GM19328 (cell line): ENCODE data around the gene KNTC1.
"Not testable (repeated sequence)": the region's sequence is repeated elsewhere in the genome, so short reads cannot be mapped to it uniquely, and the experiment has no call there.

Experiments used
- ATAC-seq: cut with Tn5 transposase; IDR thresholded peaks from one replicate; pipeline ENCODE4 v1.9.1; 2021; ENCODE audit warnings: mild to moderate bottlenecking, moderate library complexity; ENCODE audit not compliant: unreplicated experiment

KNTC1 gene

DNA sequence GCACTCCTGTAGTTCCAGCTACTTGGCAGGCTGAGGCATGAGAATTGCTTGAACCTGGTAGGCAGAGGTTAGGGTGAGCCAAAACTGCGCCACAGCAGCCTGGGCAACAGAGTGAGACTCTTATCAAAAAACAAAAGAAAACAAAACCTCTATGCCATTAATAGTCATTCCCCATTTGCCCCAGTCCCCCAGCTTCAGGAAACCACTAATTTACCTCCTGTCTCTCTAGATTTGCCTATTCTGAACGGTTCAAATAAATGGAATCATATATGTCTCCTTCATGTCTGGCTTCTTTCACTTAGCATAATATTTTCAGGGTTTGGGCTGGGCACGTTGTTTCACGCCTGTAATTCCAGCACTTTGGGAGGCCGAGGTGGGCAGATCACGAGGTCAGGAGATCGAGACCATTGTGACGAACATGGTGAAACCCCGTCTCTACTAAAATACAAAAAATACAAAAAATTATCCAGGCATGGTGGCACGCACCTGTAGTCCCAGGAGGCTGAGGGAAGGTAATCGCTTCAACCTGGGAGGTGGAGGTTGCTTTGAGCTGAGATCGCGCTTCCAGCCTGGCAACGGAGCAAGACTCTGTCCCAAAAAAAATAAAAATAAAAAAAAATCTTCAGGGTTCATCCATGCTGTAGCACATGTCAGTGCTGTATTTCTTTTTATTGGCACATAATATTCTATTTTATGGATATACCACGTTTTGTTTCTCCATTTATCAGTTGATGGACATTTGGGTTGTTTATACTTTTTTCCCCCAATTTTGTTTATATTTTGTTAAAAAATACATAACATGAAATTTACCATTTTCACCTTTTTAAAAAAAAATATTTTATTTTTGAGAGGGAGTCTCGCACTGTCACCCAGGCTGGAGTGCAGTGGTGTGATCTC is 31.9 kb downstream of the KNTC1 start:
- ATAC-seq = no peak

DNA sequence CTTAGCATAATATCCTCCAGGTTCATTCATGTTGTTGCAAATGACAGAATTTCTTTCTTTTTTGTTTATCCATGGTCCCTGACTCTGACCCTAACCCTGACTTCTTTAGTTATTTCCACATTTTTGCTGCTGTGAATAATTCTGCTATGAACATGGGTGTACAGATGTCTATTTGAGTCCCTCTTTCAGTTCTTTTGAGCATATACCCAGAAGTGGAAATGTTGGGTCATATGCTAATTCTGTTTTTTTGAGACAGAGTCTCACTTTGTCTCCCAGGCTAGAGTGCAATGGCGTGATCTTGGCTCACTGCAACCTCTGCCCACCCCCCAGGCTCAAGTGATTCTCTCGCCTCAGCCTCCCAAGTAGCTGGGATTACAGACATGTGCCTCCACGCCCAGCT is 33.1 kb downstream of the KNTC1 start:
- no peak for ATAC-seq

DNA sequence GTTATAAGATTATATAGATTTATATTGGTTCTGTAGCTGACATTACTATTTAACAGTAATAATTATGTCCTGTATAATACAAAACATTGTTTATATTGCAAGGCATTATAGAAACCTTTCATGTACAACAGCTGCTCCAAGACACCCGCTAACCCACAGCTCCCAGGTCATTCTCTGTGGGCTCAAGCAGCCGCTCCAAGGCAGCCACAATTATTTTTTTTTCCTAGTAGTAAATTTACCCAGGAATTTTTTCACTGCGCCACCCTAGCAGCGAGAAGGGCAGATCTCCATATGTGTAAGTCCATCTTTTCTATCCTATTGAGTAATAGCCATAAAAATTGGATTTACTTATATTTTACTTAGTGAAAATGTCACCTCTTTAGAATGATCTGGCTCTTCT is 36.3 kb downstream of the KNTC1 start:
- ATAC-seq = no peak

DNA sequence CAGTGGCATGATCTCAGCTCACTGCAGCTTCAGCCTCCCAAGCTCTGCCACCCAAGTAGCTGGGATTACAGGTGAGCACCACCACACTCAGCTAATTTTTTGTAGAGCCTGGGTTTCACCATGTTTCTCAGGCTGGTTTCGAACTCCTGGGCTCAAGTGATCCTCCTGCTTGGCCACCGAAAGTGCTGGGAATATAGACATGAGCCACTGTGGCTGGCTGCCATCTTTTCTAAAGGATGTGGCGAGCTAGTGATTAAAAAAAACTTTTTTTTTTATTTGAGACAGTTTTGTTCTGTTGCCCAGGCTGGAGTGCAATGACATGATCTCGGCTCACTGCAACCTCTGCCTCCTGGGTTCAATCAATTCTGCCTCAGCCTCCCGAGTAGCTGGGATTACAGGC is 39.8 kb downstream of the KNTC1 start:
- not testable (repeated sequence) for ATAC-seq

- no peak for ATAC-seq
Measured at GRCh38 chr12:122569288-122569687, 42.2 kb downstream of the KNTC1 start.

DNA sequence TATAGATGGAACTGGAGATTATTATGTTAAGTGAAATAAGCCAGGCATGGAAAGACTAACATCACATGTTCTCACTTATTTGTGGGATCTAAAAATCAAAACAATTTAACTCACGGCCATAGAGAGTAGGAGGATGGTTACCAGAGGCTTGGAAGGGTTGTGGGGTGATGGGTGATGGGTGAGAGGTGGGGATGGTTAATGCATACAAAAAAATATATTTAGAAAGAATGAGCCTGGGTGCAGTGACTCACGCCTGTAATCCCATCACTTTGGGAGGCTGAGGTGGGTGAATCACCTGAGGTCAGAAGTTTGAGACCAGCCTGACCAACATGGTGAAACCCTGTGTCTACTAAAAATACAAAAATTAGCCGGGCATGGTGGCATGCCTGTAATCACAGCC is 43.0 kb downstream of the KNTC1 start:
- not testable (repeated sequence) for ATAC-seq

- no peak for ATAC-seq
Measured at GRCh38 chr12:122571821-122572220, 44.8 kb downstream of the KNTC1 start.

DNA sequence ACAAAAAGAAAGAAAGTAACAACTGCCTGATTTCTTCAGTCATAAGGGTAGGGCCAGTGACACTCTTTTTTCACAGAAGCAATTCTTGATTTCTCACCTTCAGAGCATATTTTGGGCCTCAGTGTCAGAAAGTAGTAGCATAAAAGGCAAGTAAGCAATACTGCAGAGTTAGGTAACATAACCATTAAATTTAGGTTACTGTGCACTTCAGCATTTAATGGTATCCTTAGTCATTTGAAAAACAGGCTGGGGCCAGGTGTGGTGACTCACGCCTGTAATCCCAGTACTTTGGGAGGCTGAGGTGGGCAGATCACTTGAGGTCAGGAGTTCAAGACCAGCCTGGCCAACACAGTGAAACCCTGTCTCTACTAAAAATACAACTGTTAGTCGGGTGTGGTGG is 56.2 kb downstream of the KNTC1 start:
- ATAC-seq = not testable (repeated sequence)

- ATAC-seq = no peak
Measured at GRCh38 chr12:122584177-122584863, 57.3 kb downstream of the KNTC1 start.

- no peak for ATAC-seq
Measured at GRCh38 chr12:122590990-122591389, 63.9 kb downstream of the KNTC1 start.

GRCh38 chr12:122591966-122592365 is 64.9 kb downstream of the KNTC1 start:
- not testable (repeated sequence) for ATAC-seq

DNA sequence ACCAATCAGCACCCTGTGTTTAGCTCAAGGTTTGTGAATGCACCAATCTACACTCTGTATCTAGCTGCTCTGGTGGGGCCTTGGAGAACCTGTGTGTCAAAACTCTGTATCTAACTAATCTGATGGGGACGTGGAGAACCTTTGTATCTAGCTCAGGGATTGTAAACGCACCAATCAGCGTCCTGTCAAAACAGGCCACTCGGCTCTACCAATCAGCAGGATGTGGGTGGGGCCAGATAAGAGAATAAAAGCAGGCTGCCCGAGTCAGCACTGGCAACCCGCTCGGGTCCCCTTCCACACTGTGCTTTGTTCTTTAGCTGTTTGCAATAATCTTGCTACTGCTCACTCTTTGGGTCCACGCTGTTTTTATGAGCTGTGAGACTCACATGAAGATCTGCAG is 65.5 kb downstream of the KNTC1 start:
- ATAC-seq = not testable (repeated sequence)

DNA sequence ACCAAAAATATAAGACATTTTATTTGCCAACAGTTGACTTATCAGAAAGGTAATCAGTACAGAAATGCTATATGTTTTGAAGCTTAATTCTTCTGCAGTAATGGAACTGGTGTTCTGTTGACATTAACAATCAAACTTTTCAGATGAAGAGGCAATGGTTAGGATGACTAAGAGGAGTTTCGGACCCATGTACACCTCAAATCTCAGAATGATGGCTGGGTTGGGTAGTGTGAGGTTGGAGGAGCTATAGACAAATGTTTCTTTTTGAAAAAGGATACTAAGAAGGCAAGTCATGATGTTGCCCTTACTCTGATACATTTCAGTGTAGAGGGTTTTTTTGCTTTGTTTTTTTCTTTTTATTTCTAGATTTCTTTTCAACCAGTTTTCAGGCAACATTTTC is 66.9 kb downstream of the KNTC1 start:
- no peak for ATAC-seq

GRCh38 chr12:122596838-122597237 is 69.8 kb downstream of the KNTC1 start:
- no peak for ATAC-seq

DNA sequence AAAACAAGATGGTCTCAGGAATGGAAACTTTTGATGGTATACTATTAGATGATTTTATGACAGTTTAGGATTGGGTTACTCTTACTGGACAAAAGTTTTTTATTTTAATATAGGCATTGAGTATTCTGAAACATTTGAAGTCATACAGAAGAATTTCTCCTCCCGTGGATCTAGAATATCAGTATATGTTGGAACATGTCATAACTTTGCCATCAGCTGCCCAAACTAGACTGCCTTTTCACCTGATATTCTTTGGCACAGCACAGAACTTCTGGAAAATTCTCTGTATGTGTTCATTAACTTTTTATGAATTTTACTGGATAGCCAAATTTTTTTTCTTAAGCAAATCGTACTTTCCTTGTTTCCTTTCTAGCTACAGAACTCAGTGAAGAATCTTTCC is 75.4 kb downstream of the KNTC1 start:
- no peak for ATAC-seq

DNA sequence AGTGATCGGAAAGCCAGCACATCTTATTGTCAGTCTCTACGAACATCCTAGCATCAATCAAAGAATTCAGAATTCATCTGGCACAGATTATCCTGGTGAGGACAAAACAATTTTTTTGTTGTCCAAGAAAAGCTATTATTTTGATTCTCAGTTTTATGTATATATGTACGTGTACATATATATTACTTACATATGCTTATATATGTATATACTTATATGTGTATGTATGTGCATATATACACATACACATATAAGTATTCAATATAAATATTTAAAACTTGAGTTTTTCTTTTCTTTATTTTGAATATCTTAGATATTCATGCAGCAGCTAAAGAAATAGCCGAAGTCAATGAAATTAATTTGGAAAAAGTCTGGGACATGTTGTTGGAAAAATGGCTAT is 77.9 kb downstream of the KNTC1 start:
- ATAC-seq = no peak

GRCh38 chr12:122609732-122610131 is 82.7 kb downstream of the KNTC1 start:
- ATAC-seq = no peak

GRCh38 chr12:122610207-122610606 is 83.2 kb downstream of the KNTC1 start:
- ATAC-seq = no peak

- no peak for ATAC-seq
Measured at GRCh38 chr12:122610911-122611310, 83.9 kb downstream of the KNTC1 start.

- no peak for ATAC-seq
Measured at GRCh38 chr12:122614839-122615238, 87.8 kb downstream of the KNTC1 start.

DNA sequence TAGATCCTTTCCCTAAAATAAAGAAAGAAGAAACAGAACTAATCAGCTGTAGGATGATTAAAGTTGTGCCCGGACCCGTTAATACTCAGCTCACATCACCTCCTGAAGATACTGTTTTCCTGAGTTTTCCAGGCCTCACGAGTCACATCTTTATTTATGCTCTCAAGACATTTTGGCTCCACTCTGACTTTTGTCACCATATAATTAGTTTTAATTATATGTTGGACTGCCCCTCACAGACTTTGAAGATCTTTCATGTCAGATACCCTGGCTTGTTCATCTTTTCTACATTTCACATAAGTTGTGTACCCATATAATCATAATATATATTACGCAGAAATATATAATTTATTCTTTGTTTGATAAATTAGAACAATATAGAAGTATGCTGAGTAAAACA is 88.7 kb downstream of the KNTC1 start:
- no peak for ATAC-seq

GRCh38 chr12:122635471-122635870 is 108.4 kb downstream of the KNTC1 start:
- no peak for ATAC-seq
